Measurements from ENCODE around the gene ASCC2. TPM values are rescaled to one million over a fixed set of nuclear protein-coding genes. Genes with fewer than 3 reads are reported as not detected.

The ASCC2 gene
- total and polyA plus RNA-seq, 4 donors: 34.6 to 43.7 (median 38.7) TPM

DNA sequence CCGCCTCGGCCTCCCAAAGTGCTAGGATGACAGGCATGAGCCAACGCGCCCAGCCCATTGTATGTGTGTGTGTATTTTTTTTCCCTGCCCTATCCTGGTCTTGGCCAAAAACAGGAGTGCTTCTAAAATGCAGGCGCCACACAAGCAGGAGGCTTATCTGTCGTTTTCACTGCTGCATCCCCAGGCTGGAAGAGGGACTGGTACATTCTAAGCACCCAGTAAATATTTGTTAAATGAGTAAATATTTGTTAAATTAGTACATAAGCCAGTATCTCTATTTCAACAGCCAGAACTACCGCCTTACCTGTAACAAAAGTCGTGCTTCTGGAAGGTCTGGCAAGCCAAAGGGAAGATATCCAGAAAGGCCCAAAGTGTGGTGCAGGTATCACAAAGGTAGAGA, 24.9 kb downstream of the ASCC2 start (continued):
- peak; percentile 79 for TF ChIP-seq FOXA2 (IDR thresholded peaks at IDR 0.05)
- TF ChIP-seq ZBTB33 (IDR thresholded peaks at IDR 0.05): peak; percentile 42
- TF ChIP-seq RAD21 (IDR thresholded peaks at IDR 0.05): peak in 1 of 2 donors; percentile 40

GRCh38 chr22:29811377-29811776, 26.7 kb downstream of the ASCC2 start:
- 34% methylated on average over 2 of the region's 2 CpGs for WGBS
- Histone ChIP-seq H3K27ac (ENCODE audit: low read depth in 1 of 2, low read length in 2 of 2) (peak overlapping the region; percentile 32 to 45), H3K9ac (ENCODE audit: low read depth in 1 of 2, low read length in 2 of 2) (no peak overlapping the region), H3K9me3 (ENCODE audit: control insufficient read depth in 4 of 4, low read length in 3 of 4) (no peaks in the 10 kb centered on the region), H3K36me3 (ENCODE audit: control insufficient read depth in 4 of 4, insufficient read depth in 3 of 4, low read depth in 1 of 4, low read length in 3 of 4) (peaks cover 3 to 31% (median 25%) of the 10 kb centered on the region in 4 donors), H3K4me3 (ENCODE audit: low read depth in 1 of 3, low read length in 3 of 3) (no peak overlapping the region), H3K27me3 (ENCODE audit: control insufficient read depth in 4 of 4, insufficient read depth in 4 of 4, low read length in 3 of 4) (no peaks in the 10 kb centered on the region), H3K4me1 (ENCODE audit: control insufficient read depth in 4 of 4, insufficient read depth in 4 of 4, low read length in 3 of 4) (peaks cover 14 to 63% (median 60%) of the 10 kb centered on the region in 4 donors)
- no peak for DNase-seq (ENCODE audit: low spot score)
- TF ChIP-seq HNF4A (conservative IDR thresholded peaks at IDR 0.05) (peak; percentile 74 to 85), SP1 (IDR thresholded peaks at IDR 0.05) (peak; percentile 57), HNF4G (IDR thresholded peaks at IDR 0.05) (peak; percentile 25), RAD21 (IDR thresholded peaks at IDR 0.05) (peak; percentile 59 to 65), FOXA2 (IDR thresholded peaks at IDR 0.05) (peak; percentile 81), TAF1 (conservative IDR thresholded peaks at IDR 0.05) (no peak), RXRA (IDR thresholded peaks at IDR 0.05) (peak; percentile 88 to 97), EGR1 (IDR thresholded peaks at IDR 0.05; ENCODE audit: low read depth in 2 of 2) (peak in 1 of 2 donors; percentile 61), YY1 (IDR thresholded peaks at IDR 0.05) (peak; percentile 53), ZBTB33 (IDR thresholded peaks at IDR 0.05) (peak; percentile 81), FOXA1 (IDR thresholded peaks at IDR 0.05) (peak; percentile 80), GABPA (IDR thresholded peaks at IDR 0.05 in 1 of 2, conservative IDR thresholded peaks at IDR 0.05 in 1 of 2) (peak in 1 of 2 donors; percentile 57), JUND (IDR thresholded peaks at IDR 0.05) (peak; percentile 54 to 84)
- TF ChIP-seq, protein P1, sequence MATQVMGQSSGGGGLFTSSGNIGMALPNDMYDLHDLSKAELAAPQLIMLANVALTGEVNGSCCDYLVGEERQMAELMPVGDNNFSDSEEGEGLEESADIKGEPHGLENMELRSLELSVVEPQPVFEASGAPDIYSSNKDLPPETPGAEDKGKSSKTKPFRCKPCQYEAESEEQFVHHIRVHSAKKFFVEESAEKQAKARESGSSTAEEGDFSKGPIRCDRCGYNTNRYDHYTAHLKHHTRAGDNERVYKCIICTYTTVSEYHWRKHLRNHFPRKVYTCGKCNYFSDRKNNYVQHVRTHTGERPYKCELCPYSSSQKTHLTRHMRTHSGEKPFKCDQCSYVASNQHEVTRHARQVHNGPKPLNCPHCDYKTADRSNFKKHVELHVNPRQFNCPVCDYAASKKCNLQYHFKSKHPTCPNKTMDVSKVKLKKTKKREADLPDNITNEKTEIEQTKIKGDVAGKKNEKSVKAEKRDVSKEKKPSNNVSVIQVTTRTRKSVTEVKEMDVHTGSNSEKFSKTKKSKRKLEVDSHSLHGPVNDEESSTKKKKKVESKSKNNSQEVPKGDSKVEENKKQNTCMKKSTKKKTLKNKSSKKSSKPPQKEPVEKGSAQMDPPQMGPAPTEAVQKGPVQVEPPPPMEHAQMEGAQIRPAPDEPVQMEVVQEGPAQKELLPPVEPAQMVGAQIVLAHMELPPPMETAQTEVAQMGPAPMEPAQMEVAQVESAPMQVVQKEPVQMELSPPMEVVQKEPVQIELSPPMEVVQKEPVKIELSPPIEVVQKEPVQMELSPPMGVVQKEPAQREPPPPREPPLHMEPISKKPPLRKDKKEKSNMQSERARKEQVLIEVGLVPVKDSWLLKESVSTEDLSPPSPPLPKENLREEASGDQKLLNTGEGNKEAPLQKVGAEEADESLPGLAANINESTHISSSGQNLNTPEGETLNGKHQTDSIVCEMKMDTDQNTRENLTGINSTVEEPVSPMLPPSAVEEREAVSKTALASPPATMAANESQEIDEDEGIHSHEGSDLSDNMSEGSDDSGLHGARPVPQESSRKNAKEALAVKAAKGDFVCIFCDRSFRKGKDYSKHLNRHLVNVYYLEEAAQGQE (IDR thresholded peaks at IDR 0.05): no peak
- TF ChIP-seq, protein P2, sequence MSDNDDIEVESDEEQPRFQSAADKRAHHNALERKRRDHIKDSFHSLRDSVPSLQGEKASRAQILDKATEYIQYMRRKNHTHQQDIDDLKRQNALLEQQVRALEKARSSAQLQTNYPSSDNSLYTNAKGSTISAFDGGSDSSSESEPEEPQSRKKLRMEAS (IDR thresholded peaks at IDR 0.05): peak; percentile 93
- TF ChIP-seq, protein P3, sequence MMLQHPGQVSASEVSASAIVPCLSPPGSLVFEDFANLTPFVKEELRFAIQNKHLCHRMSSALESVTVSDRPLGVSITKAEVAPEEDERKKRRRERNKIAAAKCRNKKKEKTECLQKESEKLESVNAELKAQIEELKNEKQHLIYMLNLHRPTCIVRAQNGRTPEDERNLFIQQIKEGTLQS (IDR thresholded peaks at IDR 0.05): no peak
- TF ChIP-seq, protein P4, sequence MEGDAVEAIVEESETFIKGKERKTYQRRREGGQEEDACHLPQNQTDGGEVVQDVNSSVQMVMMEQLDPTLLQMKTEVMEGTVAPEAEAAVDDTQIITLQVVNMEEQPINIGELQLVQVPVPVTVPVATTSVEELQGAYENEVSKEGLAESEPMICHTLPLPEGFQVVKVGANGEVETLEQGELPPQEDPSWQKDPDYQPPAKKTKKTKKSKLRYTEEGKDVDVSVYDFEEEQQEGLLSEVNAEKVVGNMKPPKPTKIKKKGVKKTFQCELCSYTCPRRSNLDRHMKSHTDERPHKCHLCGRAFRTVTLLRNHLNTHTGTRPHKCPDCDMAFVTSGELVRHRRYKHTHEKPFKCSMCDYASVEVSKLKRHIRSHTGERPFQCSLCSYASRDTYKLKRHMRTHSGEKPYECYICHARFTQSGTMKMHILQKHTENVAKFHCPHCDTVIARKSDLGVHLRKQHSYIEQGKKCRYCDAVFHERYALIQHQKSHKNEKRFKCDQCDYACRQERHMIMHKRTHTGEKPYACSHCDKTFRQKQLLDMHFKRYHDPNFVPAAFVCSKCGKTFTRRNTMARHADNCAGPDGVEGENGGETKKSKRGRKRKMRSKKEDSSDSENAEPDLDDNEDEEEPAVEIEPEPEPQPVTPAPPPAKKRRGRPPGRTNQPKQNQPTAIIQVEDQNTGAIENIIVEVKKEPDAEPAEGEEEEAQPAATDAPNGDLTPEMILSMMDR (IDR thresholded peaks at IDR 0.05; ENCODE audit: low read depth, low read length, missing input control): no peak
